Tibial nerve (tissue), 4 donors: ENCODE data around the gene HAUS7.

Experiments
- EP300 ChIP-seq, 2 donors: sonication (generic); formaldehyde crosslinking; IDR thresholded peaks; one replicate each; pipeline ENCODE4 v1.6.1; 2017; ENCODE audit warnings: antibody characterized with exemption in 2 of 2, mild to moderate bottlenecking in 1 of 2
- POLR2A ChIP-seq, 2 donors: fragments of 450-650 bp; IDR thresholded peaks; one replicate each; pipeline ENCODE4 v1.6.1; 2017; ENCODE audit warnings: antibody characterized with exemption in 2 of 2, mild to moderate bottlenecking in 2 of 2, moderate library complexity in 2 of 2
- TF ChIP-seq, protein P1 (sequence below), 5 experiments: fragments of 200-600 bp in 3 of 5; fragments of 450-650 bp in 2 of 5; sonication (generic) in 3 of 5; IDR thresholded peaks; one replicate each; pipeline ENCODE4 v1.5.1; 2016 to 2019; ENCODE audit warnings: antibody characterized with exemption in 5 of 5, mild to moderate bottlenecking in 3 of 5, moderate library complexity in 2 of 5

DNA sequence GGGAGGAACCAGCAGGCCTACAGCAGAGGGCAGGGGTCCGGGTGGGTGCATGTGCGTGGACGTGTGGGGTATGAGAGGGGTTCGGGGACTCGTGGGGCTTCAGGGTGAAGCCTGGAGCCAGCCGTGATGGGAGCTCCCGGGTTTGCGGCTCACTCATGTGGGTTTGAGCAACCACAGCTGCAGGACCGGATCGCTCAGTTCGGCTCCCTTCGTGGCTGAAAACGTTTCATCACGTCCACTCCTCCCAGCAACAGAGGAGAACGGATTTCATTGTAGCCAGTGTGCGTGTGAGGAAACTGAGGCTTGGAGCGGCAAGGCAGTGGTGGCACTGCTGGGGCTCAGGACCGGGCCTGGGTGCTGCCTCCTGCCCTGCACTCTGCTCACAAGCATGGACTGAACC, 35.0 kb upstream of the HAUS7 start:
- TF ChIP-seq, protein P1, sequence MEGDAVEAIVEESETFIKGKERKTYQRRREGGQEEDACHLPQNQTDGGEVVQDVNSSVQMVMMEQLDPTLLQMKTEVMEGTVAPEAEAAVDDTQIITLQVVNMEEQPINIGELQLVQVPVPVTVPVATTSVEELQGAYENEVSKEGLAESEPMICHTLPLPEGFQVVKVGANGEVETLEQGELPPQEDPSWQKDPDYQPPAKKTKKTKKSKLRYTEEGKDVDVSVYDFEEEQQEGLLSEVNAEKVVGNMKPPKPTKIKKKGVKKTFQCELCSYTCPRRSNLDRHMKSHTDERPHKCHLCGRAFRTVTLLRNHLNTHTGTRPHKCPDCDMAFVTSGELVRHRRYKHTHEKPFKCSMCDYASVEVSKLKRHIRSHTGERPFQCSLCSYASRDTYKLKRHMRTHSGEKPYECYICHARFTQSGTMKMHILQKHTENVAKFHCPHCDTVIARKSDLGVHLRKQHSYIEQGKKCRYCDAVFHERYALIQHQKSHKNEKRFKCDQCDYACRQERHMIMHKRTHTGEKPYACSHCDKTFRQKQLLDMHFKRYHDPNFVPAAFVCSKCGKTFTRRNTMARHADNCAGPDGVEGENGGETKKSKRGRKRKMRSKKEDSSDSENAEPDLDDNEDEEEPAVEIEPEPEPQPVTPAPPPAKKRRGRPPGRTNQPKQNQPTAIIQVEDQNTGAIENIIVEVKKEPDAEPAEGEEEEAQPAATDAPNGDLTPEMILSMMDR (IDR thresholded peaks at IDR 0.05), result no peak
- TF ChIP-seq EP300 (IDR thresholded peaks at IDR 0.05) (no peak), POLR2A (IDR thresholded peaks at IDR 0.05) (no peak)
